ENCODE data around the gene CST1.
"Not testable (repeated sequence)": the region's sequence is repeated elsewhere in the genome, so short reads cannot be mapped to it uniquely, and the experiment has no call there.

CST1 gene

DNA sequence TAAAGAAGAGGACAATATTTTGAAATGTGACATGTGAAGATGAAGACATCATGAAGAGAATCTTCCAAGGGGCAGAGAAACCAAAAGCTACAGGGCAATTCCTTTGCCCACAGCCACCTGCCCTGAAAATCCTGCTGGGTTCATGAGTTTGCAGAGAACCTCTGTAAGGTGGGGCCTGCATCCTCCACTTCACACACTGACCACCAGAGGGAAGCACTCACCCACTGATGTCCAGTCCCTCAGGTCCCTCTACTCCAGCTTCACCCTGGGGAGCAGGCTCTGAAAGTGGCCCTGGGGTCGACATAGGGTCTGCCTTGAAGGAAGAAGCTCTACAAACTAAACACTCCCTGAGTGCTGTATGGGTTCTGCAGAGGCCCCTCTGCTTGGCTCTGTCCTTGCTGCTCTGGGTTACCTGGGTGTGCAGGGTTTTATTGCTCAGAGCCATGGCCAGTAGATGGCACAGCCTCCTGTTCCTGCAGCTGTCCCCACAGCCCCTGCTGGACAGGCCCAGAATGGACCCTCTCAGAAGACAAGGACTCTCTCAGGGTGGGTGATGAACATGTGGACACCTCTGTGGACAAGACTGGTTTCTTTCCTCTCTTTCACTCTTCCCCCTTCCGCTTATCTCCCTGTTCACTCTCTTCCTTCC, 27.0 kb downstream of the CST1 start:
- TF ChIP-seq, protein P1, sequence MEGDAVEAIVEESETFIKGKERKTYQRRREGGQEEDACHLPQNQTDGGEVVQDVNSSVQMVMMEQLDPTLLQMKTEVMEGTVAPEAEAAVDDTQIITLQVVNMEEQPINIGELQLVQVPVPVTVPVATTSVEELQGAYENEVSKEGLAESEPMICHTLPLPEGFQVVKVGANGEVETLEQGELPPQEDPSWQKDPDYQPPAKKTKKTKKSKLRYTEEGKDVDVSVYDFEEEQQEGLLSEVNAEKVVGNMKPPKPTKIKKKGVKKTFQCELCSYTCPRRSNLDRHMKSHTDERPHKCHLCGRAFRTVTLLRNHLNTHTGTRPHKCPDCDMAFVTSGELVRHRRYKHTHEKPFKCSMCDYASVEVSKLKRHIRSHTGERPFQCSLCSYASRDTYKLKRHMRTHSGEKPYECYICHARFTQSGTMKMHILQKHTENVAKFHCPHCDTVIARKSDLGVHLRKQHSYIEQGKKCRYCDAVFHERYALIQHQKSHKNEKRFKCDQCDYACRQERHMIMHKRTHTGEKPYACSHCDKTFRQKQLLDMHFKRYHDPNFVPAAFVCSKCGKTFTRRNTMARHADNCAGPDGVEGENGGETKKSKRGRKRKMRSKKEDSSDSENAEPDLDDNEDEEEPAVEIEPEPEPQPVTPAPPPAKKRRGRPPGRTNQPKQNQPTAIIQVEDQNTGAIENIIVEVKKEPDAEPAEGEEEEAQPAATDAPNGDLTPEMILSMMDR (conservative IDR thresholded peaks at IDR 0.05; ENCODE audit: control insufficient read depth, insufficient read depth, low read depth, low read length): peak; percentile 36
- not testable (repeated sequence) for H3K4me3 ChIP-seq (ENCODE audit: control insufficient read depth, low read depth, low read length)
- peak; percentile 24 for DNase-seq (ENCODE audit: low read depth)

DNA sequence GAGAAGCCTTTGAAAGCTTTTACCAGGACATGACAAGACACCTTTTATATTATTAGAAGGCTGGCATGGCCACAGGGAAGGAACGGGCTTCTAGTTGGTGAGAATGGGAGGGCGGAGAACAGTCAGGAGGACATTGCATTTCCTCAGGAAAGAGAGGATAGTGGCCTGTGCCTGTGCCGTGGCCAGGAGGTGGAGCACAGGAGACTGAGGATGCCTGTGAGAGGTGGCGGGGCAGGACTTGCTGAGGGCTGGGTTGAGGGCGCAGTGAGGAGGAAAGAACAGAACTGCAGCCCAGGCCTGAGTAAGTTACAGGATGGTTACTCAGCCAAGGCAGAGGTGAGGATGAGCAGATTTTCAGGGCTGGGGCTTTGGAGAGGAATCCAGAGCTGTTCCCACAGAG, 27.9 kb downstream of the CST1 start:
- not testable (repeated sequence) for DNase-seq (ENCODE audit: low read depth); H3K4me3 ChIP-seq (ENCODE audit: control insufficient read depth, low read depth, low read length)

DNA sequence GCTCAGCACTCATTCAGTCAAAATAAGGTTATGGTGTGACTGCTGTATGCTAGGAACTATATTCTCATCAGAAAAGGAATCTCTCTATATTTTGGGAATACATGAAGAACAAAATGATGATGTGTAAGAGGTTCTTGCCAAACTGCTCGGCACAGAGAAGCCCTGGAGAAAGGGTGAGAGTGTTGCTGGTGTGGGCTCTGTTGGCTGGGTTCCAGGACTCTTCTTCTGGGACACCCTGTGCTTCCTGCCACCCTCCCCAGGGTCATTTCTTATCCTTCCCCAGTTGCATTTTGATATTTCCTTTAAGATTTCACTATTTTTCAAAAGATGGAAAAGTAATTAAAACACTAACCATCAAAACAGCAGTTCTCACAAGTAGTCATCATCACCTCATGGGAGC, 28.8 kb downstream of the CST1 start:
- DNase-seq (ENCODE audit: low read depth): no peak
- no peak overlapping the region for H3K4me3 ChIP-seq (ENCODE audit: control insufficient read depth, low read depth, low read length)
- TF ChIP-seq, protein P1 (conservative IDR thresholded peaks at IDR 0.05; ENCODE audit: control insufficient read depth, insufficient read depth, low read depth, low read length): no peak

DNA sequence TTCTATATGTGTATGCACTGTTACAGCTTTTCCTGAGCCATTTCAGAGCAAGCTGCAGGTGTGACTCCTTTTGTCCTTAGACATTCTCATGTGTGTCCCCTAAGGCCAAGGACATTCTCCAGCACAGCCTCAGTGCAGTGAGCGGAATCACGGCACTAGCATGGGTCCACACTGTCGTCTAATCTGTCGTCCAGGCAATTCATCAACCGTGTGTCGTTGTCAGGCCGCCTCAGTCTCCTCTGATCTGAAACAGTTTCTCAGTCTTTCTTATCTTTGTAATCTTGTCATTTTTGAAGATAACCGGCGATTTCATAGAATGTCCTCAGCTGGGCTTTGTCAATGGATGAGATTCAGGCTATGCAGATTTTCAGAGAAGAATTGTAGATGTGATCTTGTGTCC, 31.4 kb downstream of the CST1 start:
- not testable (repeated sequence) for DNase-seq (ENCODE audit: low read depth); H3K4me3 ChIP-seq (ENCODE audit: control insufficient read depth, low read depth, low read length)

DNA sequence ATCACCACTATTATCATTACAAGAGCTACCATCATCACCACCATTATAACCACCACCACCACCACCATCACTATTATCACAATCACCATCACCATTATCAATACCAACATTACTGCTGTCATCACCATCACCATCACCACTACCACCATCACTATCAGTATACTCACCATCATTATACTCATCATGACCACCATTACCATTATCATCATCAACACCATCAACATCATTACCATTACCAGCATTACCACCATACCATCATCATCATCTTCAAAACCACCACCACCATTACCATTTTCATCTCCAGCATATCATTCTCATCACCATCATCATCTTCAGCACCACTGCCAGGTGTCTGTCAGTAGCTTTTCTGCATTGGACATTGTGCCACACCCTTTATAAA, 39.0 kb downstream of the CST1 start:
- not testable (repeated sequence) for H3K4me3 ChIP-seq (ENCODE audit: control insufficient read depth, low read depth, low read length)

DNA sequence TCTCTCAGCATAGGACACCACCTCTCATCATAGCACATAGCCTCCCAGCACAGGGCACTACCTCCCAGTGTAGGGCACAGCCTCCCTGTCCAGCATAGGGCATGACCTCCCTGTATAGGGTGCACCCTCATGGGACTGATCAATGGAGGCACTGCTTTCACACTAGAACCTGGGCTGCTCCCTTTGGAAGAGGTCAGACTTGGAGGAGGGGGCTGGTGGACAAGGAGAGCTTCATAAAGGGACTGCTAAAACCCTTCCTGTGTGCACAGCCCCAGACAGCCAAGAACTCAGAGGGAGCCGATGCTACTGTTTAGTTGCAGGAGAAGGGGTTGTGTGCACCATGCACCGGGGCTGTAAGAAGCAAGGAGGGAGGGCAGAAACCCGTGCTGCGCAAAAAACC, 40.0 kb downstream of the CST1 start:
- H3K4me3 ChIP-seq (ENCODE audit: control insufficient read depth, low read depth, low read length): no peak overlapping the region
- no peak for DNase-seq (ENCODE audit: low read depth)
- TF ChIP-seq, protein P1 (conservative IDR thresholded peaks at IDR 0.05; ENCODE audit: control insufficient read depth, insufficient read depth, low read depth, low read length): no peak

More for the DNA sequence above, 39.0 kb downstream of the CST1 start:
- not testable (repeated sequence) for DNase-seq (ENCODE audit: low read depth)

DNA sequence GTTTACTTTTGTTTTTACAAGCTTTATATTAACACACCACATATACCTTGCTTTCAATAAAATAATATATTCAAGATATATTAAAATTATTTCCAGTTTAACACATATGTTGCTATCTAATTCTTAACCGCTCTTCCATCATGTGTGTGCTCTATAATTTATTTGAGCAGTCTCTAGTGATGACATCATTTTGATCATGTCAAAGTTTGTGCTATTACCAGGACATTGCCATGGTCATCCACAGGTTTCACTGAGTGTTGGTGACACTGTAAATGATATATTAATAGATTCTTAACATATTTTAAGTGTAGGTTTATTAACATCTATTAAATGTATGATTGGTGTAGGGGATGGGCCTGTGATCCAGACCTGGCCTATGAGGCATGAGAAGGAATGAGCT, 44.8 kb downstream of the CST1 start:
- TF ChIP-seq, protein P1 (conservative IDR thresholded peaks at IDR 0.05; ENCODE audit: control insufficient read depth, insufficient read depth, low read depth, low read length): no peak
- H3K4me3 ChIP-seq (ENCODE audit: control insufficient read depth, low read depth, low read length): no peak overlapping the region
- no peak for DNase-seq (ENCODE audit: low read depth)

DNA sequence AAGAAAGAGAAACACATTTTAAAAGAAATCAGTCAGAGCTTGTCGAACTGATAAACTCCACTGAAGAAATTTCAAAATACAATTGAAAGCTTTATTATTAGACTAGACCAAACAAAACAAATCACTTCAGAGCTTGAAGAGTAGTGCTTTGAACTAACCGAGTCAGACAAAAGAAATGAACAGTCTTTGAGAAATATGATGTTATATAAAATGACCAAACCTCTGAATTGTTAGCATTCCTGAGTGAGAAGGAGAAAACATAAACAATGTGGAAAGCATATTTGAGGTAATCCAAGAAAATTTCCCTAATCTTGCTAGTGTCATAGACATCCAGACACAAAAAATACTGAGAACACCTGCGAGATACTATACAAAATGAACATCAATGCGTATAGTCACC, 48.7 kb downstream of the CST1 start:
- TF ChIP-seq, protein P1 (conservative IDR thresholded peaks at IDR 0.05; ENCODE audit: control insufficient read depth, insufficient read depth, low read depth, low read length): no peak
- no peak overlapping the region for H3K4me3 ChIP-seq (ENCODE audit: control insufficient read depth, low read depth, low read length)
- no peak for DNase-seq (ENCODE audit: low read depth)
